ENCODE data around the gene OR5C1. TPM values are rescaled to one million over a fixed set of nuclear protein-coding genes. Genes with fewer than 3 reads are reported as not detected.

Gene OR5C1
- total RNA-seq, 4 donors from 2014 or later = not detected

- H3K4me1 ChIP-seq = no peaks in the 10 kb centered on the region
- no peaks in the 10 kb centered on the region for H3K36me3 ChIP-seq
- intact Hi-C loops (cut with DNase I) = no loop called here
- no peak overlapping the region for H3K27ac ChIP-seq
- no peaks in the 10 kb centered on the region for H3K27me3 ChIP-seq
- TF ChIP-seq CTCF (IDR thresholded peaks at IDR 0.05) = no peak
- no peak for TF ChIP-seq POLR2A (IDR thresholded peaks at IDR 0.05)
- H3K9me3 ChIP-seq = no peaks in the 10 kb centered on the region
- DNase-seq = no peak
- 83 to 95% methylated on average over 4 of the region's 4 CpGs for WGBS, 2 donors
- no peak overlapping the region for H3K4me3 ChIP-seq (replicated peaks in 1 of 3)
Observed at GRCh38 chr9:122786338-122786737, 2.4 kb upstream of the OR5C1 start.

DNA sequence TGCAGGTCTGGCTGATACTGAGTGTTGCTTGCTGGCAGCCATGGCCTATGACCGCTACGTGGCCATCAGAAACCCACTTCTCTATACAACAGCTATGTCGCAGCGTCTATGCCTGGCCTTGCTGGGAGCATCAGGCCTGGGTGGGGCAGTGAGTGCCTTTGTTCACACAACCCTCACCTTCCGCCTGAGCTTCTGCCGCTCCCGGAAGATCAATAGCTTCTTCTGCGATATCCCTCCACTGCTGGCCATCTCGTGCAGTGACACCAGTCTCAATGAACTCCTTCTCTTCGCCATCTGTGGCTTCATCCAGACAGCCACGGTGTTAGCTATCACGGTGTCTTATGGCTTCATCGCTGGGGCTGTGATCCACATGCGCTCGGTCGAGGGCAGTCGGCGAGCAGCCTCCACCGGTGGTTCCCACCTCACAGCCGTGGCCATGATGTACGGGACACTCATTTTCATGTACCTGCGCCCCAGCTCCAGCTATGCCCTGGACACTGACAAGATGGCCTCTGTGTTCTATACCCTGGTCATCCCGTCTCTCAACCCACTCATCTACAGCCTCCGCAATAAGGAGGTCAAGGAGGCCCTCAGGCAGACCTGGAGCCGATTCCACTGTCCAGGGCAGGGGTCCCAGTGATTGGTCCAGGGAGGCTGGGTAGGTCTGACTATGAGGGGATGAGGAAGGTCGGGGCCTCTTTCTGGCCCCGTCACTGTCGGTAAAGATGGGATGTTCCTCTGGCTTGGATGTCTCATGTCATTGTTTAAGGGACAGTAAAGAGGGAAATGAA lies 718 bp downstream of the OR5C1 start:
- no peaks in the 10 kb centered on the region for H3K36me3 ChIP-seq
- no peak for DNase-seq
- no peak overlapping the region for H3K27ac ChIP-seq
- no peak overlapping the region for H3K4me3 ChIP-seq (replicated peaks in 1 of 3)
- no peaks in the 10 kb centered on the region for H3K27me3 ChIP-seq
- no peaks in the 10 kb centered on the region for H3K4me1 ChIP-seq
- H3K9me3 ChIP-seq = no peaks in the 10 kb centered on the region
- TF ChIP-seq CTCF (IDR thresholded peaks at IDR 0.05) (no peak), POLR2A (IDR thresholded peaks at IDR 0.05) (no peak)
- 94% methylated on average over 27 to 28 of the region's 28 CpGs for WGBS, 2 donors
- intact Hi-C loops (cut with DNase I) = no loop called here

DNA sequence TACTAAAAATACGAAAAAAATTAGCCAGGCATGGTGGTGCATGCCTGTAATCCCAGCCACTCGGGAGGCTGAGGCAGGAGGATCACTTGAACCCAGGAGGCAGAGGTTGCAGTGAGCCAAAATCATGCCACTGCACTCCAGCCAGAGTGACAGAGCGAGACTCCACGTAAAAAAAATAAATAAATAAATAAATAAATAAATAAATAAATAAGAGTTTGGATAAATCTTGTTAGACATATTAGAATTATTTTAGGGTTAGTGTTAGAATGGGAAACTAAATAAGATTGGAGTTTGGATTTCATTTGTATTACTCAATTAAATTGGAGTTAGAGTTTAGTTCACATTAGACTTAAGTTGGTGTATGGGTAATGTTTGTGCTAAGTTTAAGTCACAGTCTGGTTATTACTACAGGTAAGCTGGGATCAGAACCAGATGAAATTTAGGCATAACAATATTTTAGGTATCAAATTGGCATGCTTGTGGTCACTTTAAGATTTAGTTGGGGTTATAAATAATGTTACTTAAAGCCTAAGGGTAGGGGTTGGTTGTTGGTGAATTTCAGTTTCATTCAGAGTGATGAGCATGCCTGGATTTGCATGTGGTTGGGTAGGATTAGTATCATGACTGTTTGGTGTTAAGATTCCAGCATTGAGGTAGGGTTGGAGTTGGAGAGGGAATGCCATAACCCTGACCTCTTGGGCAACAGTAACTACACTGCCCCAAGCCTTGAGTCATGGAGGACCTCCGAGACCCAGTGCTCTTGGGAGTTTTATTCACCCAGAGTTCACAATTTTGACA lies 3.3 kb downstream of the OR5C1 start:
- intact Hi-C loops (cut with DNase I) = no loop called here
- 88 to 90% methylated on average over 5 of the region's 5 CpGs for WGBS, 2 donors
- Histone ChIP-seq H3K27me3 (no peaks in the 10 kb centered on the region), H3K9me3 (no peaks in the 10 kb centered on the region), H3K4me3 (replicated peaks in 1 of 3) (no peak overlapping the region), H3K36me3 (no peaks in the 10 kb centered on the region), H3K4me1 (no peaks in the 10 kb centered on the region), H3K27ac (no peak overlapping the region)
- TF ChIP-seq POLR2A (IDR thresholded peaks at IDR 0.05) = no peak
- TF ChIP-seq CTCF (IDR thresholded peaks at IDR 0.05) = no peak
- no peak for DNase-seq

DNA sequence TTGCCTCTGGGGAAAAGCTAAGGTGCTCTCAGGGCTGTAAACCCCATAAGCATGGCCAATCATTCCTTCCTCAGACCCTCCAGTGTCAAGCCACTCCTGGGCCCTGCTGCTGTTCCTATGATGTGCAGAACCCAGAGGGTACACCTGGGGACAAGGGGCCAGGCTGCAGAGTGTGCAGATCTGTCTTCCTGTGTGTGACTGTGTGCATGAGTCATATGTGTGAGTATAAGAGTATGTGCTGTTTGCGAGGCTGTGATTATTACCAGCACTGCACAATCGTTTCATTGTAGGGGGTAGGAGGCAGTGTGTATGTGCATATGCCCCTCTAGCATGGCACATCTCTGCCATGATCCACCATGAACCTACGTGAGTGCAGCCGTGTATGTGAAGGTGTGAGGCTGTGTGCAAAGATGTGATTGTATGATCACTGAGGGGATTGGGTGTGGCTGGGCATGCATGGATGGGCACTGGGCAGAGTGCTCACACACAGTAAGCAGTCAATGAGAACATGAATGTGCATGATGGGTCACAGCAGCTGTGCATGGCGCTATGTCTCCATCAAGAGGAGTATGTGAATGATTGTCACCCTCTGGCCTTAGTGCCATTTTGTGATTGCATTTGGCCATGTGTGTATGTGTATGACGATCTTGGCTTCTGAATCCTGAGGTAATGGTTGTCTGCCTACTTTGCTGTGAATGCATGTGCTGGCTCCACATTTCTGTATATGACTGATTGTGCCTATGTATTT lies 8.8 kb downstream of the OR5C1 start:
- H3K4me1 ChIP-seq = no peaks in the 10 kb centered on the region
- TF ChIP-seq POLR2A (IDR thresholded peaks at IDR 0.05) = no peak
- no peak for TF ChIP-seq CTCF (IDR thresholded peaks at IDR 0.05)
- H3K36me3 ChIP-seq = no peaks in the 10 kb centered on the region
- 79 to 91% methylated on average over 6 of the region's 6 CpGs for WGBS, 2 donors
- no peaks in the 10 kb centered on the region for H3K9me3 ChIP-seq
- H3K27me3 ChIP-seq = no peaks in the 10 kb centered on the region
- no peak overlapping the region for H3K4me3 ChIP-seq (replicated peaks in 1 of 3)
- DNase-seq = no peak
- intact Hi-C loops (cut with DNase I) = no loop called here
- H3K27ac ChIP-seq = no peak overlapping the region
